Measurements from ENCODE around the gene SHANK1. TPM values are rescaled to one million over a fixed set of nuclear protein-coding genes. Genes with fewer than 3 reads are reported as not detected.
"Not testable (repeated sequence)": the region's sequence is repeated elsewhere in the genome, so short reads cannot be mapped to it uniquely, and the experiment has no call there.

Gene SHANK1
- polyA plus RNA-seq, 4 donors, result under 0.01 to 1.4 (median 0.46) TPM; not detected in 1

GRCh38 chr19:50612504-50613404, 106.8 kb downstream of the SHANK1 start:
- not testable (repeated sequence) for DNase-seq; H3K4me1 ChIP-seq (ENCODE audit: control insufficient read depth in 3 of 3, insufficient read depth in 2 of 3, low read depth in 1 of 3, low read length in 2 of 3); FAIRE-seq; H3K27me3 ChIP-seq (ENCODE audit: control insufficient read depth in 3 of 3, insufficient read depth in 3 of 3, low read length in 3 of 3); H3K36me3 ChIP-seq (ENCODE audit: control insufficient read depth in 3 of 3, insufficient read depth in 2 of 3, low read depth in 1 of 3, low read length in 3 of 3); H3K4me3 ChIP-seq (ENCODE audit: low read depth in 1 of 3, low read length in 3 of 3); H3K27ac ChIP-seq (ENCODE audit: low read depth in 1 of 3, low read length in 2 of 3); H3K9me3 ChIP-seq (ENCODE audit: control insufficient read depth in 2 of 2, insufficient read depth in 1 of 2, low read depth in 1 of 2, low read length in 1 of 2)
- 77 to 82% (median 78%) methylated on average over 10 to 11 of the region's 11 CpGs for WGBS, 3 donors

Other genes starting within 250 kb of the SHANK1 start
- gene EMC10, start 243.3 kb downstream of the SHANK1 start, polyA plus RNA-seq, result 100 to 1,000 TPM in 2 of 4 donors, 10 to 100 TPM in 2; 53.7 to 164 (median 116) TPM
- 1 to 10 TPM in 2 of 4 donors, under 1 TPM in 1, not detected in 1; 0.89 to 3.4 (median 2.1) TPM for gene GARIN5A, start 243.0 kb downstream of the SHANK1 start, polyA plus RNA-seq
- gene JOSD2, start 208.6 kb downstream of the SHANK1 start, polyA plus RNA-seq, result 10 to 100 TPM; 21.2 to 97.8 (median 74.1) TPM
- gene ASPDH, start 205.9 kb downstream of the SHANK1 start, polyA plus RNA-seq, result 10 to 100 TPM in 2 of 4 donors, 1 to 10 TPM in 1, under 1 TPM in 1; 0.27 to 20.0 (median 11.5) TPM
- 1 to 10 TPM in 3 of 4 donors, not detected in 1; 1.1 to 5.4 (median 3.2) TPM for gene LRRC4B, start 151.4 kb downstream of the SHANK1 start, polyA plus RNA-seq
- under 1 TPM in 2 of 4 donors, not detected in 2; 0.15 to 0.57 TPM for gene SYT3, start 79.9 kb downstream of the SHANK1 start, polyA plus RNA-seq
- gene C19orf81, start 70.4 kb downstream of the SHANK1 start, polyA plus RNA-seq, result under 1 TPM in 1 of 4 donors, not detected in 3; 0.19 TPM
- 10 to 100 TPM in 1 of 4 donors, 1 to 10 TPM in 2, not detected in 1; 1.4 to 11.4 (median 4.7) TPM for gene CLEC11A, start 3.6 kb upstream of the SHANK1 start, polyA plus RNA-seq
- gene GPR32, start 50.7 kb upstream of the SHANK1 start, polyA plus RNA-seq, result not detected
- under 1 TPM in 1 of 4 donors, not detected in 3; 0.03 TPM for gene ACP4, start 70.6 kb upstream of the SHANK1 start, polyA plus RNA-seq
- gene KLK1, start 104.0 kb upstream of the SHANK1 start, polyA plus RNA-seq, result 10 to 100 TPM; 12.5 to 48.9 (median 29.8) TPM
- gene KLK15, start 113.8 kb upstream of the SHANK1 start, polyA plus RNA-seq, result under 1 TPM in 1 of 4 donors, not detected in 3; 0.24 TPM
- 1 to 10 TPM in 2 of 4 donors, under 1 TPM in 2; 0.07 to 1.6 (median 0.69) TPM for gene KLK3, start 135.1 kb upstream of the SHANK1 start, polyA plus RNA-seq
- under 1 TPM in 2 of 4 donors, not detected in 2; 0.03 to 0.12 TPM for gene KLK2, start 153.6 kb upstream of the SHANK1 start, polyA plus RNA-seq
- not detected for gene KLK4, start 191.6 kb upstream of the SHANK1 start, polyA plus RNA-seq
- gene KLK5, start 233.2 kb upstream of the SHANK1 start, polyA plus RNA-seq, result under 1 TPM in 1 of 4 donors, not detected in 3; 0.10 TPM
- gene KLK6, start 249.8 kb upstream of the SHANK1 start, polyA plus RNA-seq, result under 1 TPM in 2 of 4 donors, not detected in 2; 0.03 to 0.07 TPM

All from small intestine (tissue), 7 donors.